Keratinocyte (primary cell): Measurements from ENCODE around the gene CYP17A1.

Source experiments
- EZH2 ChIP-seq: IDR thresholded peaks from one replicate; pipeline ENCODE4 v1.6.1; 2012; ENCODE audit warnings: inconsistent platforms, mild to moderate bottlenecking, low read length, moderate library complexity
- TF ChIP-seq, protein P1 (sequence below), 3 experiments: IDR thresholded peaks in 1 of 3; conservative IDR thresholded peaks in 1 of 3; optimal IDR thresholded peaks in 1 of 3; 2 replicates in 2 of 3; 3 replicates in 1 of 3; pipeline versions ENCODE3 to v1.5.1; 2011; ENCODE audit warnings: low read length in 3 of 3, mild to moderate bottlenecking in 3 of 3, moderate library complexity in 2 of 3, control low read depth in 1 of 3, inconsistent platforms in 1 of 3; ENCODE audit not compliant: insufficient read depth in 2 of 3; ENCODE audit errors: extremely low read depth in 1 of 3

DNA sequence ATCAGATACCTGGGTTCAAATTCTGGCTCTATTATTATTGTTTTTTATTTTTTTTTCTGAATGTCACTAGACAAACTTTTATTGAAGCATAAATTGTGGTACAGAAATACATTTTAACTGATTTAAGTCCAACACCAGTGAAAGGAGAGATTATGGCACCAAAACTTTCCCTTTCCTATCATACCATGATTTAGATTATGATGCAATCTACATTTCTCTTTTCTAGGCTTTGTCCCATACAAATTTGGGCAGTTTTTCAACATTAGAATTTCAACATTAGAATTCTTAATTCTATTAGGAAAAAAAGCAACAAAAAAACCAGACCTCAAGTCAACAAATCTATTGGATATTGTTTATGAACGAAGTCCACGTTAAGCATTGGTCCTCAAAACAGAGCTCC, 43.0 kb upstream of the CYP17A1 start:
- TF ChIP-seq EZH2, result no peak
- TF ChIP-seq, protein P1, sequence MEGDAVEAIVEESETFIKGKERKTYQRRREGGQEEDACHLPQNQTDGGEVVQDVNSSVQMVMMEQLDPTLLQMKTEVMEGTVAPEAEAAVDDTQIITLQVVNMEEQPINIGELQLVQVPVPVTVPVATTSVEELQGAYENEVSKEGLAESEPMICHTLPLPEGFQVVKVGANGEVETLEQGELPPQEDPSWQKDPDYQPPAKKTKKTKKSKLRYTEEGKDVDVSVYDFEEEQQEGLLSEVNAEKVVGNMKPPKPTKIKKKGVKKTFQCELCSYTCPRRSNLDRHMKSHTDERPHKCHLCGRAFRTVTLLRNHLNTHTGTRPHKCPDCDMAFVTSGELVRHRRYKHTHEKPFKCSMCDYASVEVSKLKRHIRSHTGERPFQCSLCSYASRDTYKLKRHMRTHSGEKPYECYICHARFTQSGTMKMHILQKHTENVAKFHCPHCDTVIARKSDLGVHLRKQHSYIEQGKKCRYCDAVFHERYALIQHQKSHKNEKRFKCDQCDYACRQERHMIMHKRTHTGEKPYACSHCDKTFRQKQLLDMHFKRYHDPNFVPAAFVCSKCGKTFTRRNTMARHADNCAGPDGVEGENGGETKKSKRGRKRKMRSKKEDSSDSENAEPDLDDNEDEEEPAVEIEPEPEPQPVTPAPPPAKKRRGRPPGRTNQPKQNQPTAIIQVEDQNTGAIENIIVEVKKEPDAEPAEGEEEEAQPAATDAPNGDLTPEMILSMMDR (optimal IDR thresholded peaks at IDR 0.05 in 1 of 3, IDR thresholded peaks at IDR 0.05 in 1 of 3, conservative IDR thresholded peaks at IDR 0.05 in 1 of 3; ENCODE audit: extremely low read depth in 1 of 3, insufficient read depth in 2 of 3, low read length in 3 of 3), result no peak
